Stimulated activated CD8-positive, alpha-beta memory T cell treated with anti-CD3 and anti-CD28 coated beads, Interleukin-7, amount 100 ng/mL, for 4 hours (primary cell): ENCODE measurements around the gene PMEPA1.

Experiments used
- DNase-seq, 2 donors: peaks; one replicate each; pipeline ENCODE4 v3.0.0-alpha.2; 2020; ENCODE audit warnings: low read depth in 2 of 2

The PMEPA1 gene

GRCh38 chr20:57678340-57678739, 31.5 kb downstream of the PMEPA1 start:
- DNase-seq = no peak

GRCh38 chr20:57677584-57677982, 32.2 kb downstream of the PMEPA1 start:
- DNase-seq = no peak

- no peak for DNase-seq
Measured at GRCh38 chr20:57676589-57677583, 32.9 kb downstream of the PMEPA1 start.

GRCh38 chr20:57675773-57676172, 34.0 kb downstream of the PMEPA1 start:
- DNase-seq = no peak

GRCh38 chr20:57672953-57673575, 36.8 kb downstream of the PMEPA1 start:
- DNase-seq = no peak

- DNase-seq = no peak
Measured at GRCh38 chr20:57672164-57672563, 37.7 kb downstream of the PMEPA1 start.

- DNase-seq = no peak
Measured at GRCh38 chr20:57671662-57672061, 38.2 kb downstream of the PMEPA1 start.

- DNase-seq = no peak
Measured at GRCh38 chr20:57671072-57671391, 38.8 kb downstream of the PMEPA1 start.

- DNase-seq = no peak
Measured at GRCh38 chr20:57670288-57671071, 39.3 kb downstream of the PMEPA1 start.

- no peak for DNase-seq
Measured at GRCh38 chr20:57669632-57670031, 40.2 kb downstream of the PMEPA1 start.

GRCh38 chr20:57667924-57668782, 41.7 kb downstream of the PMEPA1 start:
- no peak for DNase-seq

GRCh38 chr20:57667388-57667787, 42.4 kb downstream of the PMEPA1 start:
- no peak for DNase-seq

GRCh38 chr20:57666834-57667157, 43.0 kb downstream of the PMEPA1 start:
- DNase-seq = no peak

- no peak for DNase-seq
Measured at GRCh38 chr20:57666106-57666833, 43.5 kb downstream of the PMEPA1 start.

- DNase-seq = no peak
Measured at GRCh38 chr20:57665589-57665971, 44.2 kb downstream of the PMEPA1 start.

GRCh38 chr20:57664924-57665588, 44.8 kb downstream of the PMEPA1 start:
- DNase-seq = no peak

GRCh38 chr20:57664476-57664875, 45.3 kb downstream of the PMEPA1 start:
- DNase-seq = no peak

GRCh38 chr20:57663681-57664451, 45.9 kb downstream of the PMEPA1 start:
- DNase-seq = no peak

GRCh38 chr20:57663241-57663640, 46.6 kb downstream of the PMEPA1 start:
- DNase-seq = no peak
